Tibial nerve (tissue), 4 donors: Measurements from ENCODE around the gene DCAF8L2.

ENCODE experiments used
- CTCF ChIP-seq, 5 experiments: fragments of 200-600 bp in 3 of 5; fragments of 450-650 bp in 2 of 5; sonication (generic) in 3 of 5; IDR thresholded peaks; one replicate each; pipeline ENCODE4 v1.5.1; 2016 to 2019; ENCODE audit warnings: antibody characterized with exemption in 5 of 5, mild to moderate bottlenecking in 3 of 5, moderate library complexity in 2 of 5
- EP300 ChIP-seq, 2 donors: sonication (generic); formaldehyde crosslinking; IDR thresholded peaks; one replicate each; pipeline ENCODE4 v1.6.1; 2017; ENCODE audit warnings: antibody characterized with exemption in 2 of 2, mild to moderate bottlenecking in 1 of 2
- POLR2A ChIP-seq, 2 donors: fragments of 450-650 bp; IDR thresholded peaks; one replicate each; pipeline ENCODE4 v1.6.1; 2017; ENCODE audit warnings: antibody characterized with exemption in 2 of 2, mild to moderate bottlenecking in 2 of 2, moderate library complexity in 2 of 2

DNA sequence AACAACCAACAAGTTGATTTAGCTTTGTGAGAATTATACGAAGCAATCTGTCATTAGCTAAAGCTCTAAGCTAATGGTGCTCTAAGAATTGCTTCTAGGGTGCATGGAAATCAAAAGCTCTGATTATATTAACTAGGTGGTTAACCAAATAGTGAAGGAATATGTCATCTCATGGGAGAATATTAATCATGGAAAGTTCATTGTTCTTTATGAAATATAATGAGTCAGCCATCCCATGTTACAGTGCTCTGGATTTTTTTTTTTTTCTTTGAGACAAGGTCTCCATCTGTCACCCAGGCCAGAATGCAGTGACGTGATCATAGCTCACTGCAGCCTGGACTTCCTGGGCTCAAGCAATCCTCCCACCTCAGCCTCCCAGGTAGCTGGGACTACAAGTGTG is 10.5 kb downstream of the DCAF8L2 start:
- TF ChIP-seq CTCF (IDR thresholded peaks at IDR 0.05) (no peak), EP300 (IDR thresholded peaks at IDR 0.05) (no peak), POLR2A (IDR thresholded peaks at IDR 0.05) (no peak)
